Measurements from ENCODE around the gene ATF3. TPM values are rescaled to one million over a fixed set of nuclear protein-coding genes. Genes with fewer than 3 reads are reported as not detected.

ATF3 gene
- total RNA-seq, 1 donor from 2014 or later, result 34.9 TPM

DNA sequence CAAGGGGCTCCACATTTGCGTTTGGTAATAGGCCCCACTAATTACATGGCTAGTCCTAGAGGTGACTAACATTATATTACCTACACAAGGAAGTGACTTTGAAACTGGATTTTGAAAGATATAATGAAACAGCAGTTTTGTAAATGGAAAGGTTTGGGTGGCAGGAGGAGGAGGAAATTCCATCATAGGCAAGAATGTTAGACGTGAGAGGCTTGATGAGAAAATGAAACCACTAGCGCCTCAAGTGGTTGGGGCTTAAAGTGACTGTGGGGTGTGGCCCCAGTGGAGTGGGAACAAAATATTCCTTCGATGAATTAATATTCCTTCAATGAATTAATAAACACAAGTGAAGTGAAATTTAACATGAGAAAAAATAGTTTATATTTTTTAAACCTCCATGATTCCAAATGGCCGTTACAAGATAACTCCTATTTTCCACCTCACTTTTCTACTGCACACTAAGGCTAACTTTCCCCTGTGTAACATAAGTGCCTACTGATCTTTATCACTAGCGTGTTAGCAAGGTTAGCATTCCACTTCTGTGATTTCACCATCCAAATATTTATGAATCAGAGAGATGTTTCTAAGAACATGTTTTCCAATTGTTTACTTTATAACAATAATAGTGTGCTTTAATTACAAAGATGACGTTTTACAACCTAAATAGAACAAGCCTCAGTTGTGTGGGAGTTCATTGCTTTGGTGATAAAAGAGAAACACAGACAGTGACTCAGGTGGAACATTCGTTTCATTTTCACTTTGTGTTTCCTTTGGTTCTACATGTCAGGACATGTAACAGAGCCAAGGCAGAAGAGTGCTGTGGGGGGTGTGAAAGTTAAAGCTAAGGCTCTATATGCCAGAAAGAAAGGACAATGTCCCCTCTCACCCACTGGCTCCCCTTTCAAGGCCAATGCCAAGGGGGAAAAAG is 12.5 kb upstream of the ATF3 start:
- Histone ChIP-seq H3K27me3 (no peaks in the 10 kb centered on the region), H3K36me3 (no peaks in the 10 kb centered on the region), H3K27ac (peak overlapping the region; percentile 63), H3K9me3 (no peaks in the 10 kb centered on the region), H3K4me3 (no peak overlapping the region), H3K4me1 (no peaks in the 10 kb centered on the region)
- DNase-seq (ENCODE audit: extremely low spot score in 2 of 2), result peak in 1 of 2 donors; percentile 54
- TF ChIP-seq POLR2A (IDR thresholded peaks at IDR 0.05) (no peak), POLR2AphosphoS5 (IDR thresholded peaks at IDR 0.05; ENCODE audit: insufficient read depth in 1 of 2, low read depth in 1 of 2) (peak in 1 of 2 donors; percentile 88)
- intact Hi-C loops (cut with DNase I), result no loop called here

DNA sequence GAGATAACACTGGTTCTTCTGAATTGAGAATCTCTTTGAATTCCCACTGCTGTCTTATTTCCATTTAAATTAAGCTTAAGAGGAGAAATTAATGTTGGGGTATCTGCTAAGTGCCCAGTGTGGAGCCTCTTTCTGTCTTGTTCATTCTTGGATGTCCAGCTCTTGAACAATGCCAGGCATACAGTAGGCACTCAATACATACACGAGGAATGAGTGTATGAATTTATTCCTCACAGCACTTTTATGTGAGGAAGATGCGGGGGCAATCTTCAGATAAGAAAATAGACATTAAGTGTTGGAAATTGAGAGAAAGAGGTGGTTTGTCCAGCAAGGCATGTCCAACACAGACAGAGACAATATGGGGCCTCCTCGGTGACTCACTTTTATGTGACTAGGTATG is 11.8 kb upstream of the ATF3 start:
- intact Hi-C loops (cut with DNase I), result no loop called here
- no peak overlapping the region for H3K4me3 ChIP-seq
- DNase-seq (ENCODE audit: extremely low spot score in 2 of 2), result peak in 1 of 2 donors; percentile 32

DNA sequence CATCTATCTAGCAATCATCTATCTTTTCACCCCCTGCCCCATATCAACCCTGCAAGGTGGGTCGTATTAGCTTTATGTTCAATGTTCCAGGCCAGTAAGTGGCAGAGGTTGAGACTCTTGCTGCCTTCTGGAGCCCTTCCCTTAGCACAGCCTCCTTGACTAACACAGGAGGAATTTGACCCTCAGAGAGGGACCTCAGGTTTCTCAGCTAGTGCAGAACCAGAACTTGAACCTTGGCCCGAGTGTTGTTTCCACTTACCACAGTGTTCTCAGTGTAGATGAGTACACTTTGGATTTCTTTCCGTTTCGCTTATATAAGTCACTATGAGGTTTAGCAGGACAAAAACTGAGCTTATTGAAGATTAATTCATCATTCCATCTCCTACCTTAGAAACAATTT is 11.1 kb upstream of the ATF3 start:
- TF ChIP-seq POLR2A (IDR thresholded peaks at IDR 0.05), result no peak
- no peak for TF ChIP-seq POLR2AphosphoS5 (IDR thresholded peaks at IDR 0.05; ENCODE audit: insufficient read depth in 1 of 2, low read depth in 1 of 2)
- TF ChIP-seq, protein P1, sequence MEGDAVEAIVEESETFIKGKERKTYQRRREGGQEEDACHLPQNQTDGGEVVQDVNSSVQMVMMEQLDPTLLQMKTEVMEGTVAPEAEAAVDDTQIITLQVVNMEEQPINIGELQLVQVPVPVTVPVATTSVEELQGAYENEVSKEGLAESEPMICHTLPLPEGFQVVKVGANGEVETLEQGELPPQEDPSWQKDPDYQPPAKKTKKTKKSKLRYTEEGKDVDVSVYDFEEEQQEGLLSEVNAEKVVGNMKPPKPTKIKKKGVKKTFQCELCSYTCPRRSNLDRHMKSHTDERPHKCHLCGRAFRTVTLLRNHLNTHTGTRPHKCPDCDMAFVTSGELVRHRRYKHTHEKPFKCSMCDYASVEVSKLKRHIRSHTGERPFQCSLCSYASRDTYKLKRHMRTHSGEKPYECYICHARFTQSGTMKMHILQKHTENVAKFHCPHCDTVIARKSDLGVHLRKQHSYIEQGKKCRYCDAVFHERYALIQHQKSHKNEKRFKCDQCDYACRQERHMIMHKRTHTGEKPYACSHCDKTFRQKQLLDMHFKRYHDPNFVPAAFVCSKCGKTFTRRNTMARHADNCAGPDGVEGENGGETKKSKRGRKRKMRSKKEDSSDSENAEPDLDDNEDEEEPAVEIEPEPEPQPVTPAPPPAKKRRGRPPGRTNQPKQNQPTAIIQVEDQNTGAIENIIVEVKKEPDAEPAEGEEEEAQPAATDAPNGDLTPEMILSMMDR (IDR thresholded peaks at IDR 0.05), result no peak
- Histone ChIP-seq H3K4me1 (no peaks in the 10 kb centered on the region), H3K36me3 (no peaks in the 10 kb centered on the region), H3K27me3 (no peaks in the 10 kb centered on the region), H3K9me3 (no peaks in the 10 kb centered on the region), H3K4me3 (no peak overlapping the region), H3K27ac (no peak overlapping the region)
- intact Hi-C loops (cut with DNase I), result no loop called here
- DNase-seq (ENCODE audit: extremely low spot score in 2 of 2), result no peak

More for the DNA sequence above, 11.8 kb upstream of the ATF3 start:
- H3K27ac ChIP-seq, result no peak overlapping the region
- TF ChIP-seq, protein P1 (IDR thresholded peaks at IDR 0.05), result no peak
- no peak for TF ChIP-seq POLR2AphosphoS5 (IDR thresholded peaks at IDR 0.05; ENCODE audit: insufficient read depth in 1 of 2, low read depth in 1 of 2)
- TF ChIP-seq POLR2A (IDR thresholded peaks at IDR 0.05), result no peak
- no peaks in the 10 kb centered on the region for H3K9me3 ChIP-seq
- H3K4me1 ChIP-seq, result no peaks in the 10 kb centered on the region
- no peaks in the 10 kb centered on the region for H3K27me3 ChIP-seq
- no peaks in the 10 kb centered on the region for H3K36me3 ChIP-seq

DNA sequence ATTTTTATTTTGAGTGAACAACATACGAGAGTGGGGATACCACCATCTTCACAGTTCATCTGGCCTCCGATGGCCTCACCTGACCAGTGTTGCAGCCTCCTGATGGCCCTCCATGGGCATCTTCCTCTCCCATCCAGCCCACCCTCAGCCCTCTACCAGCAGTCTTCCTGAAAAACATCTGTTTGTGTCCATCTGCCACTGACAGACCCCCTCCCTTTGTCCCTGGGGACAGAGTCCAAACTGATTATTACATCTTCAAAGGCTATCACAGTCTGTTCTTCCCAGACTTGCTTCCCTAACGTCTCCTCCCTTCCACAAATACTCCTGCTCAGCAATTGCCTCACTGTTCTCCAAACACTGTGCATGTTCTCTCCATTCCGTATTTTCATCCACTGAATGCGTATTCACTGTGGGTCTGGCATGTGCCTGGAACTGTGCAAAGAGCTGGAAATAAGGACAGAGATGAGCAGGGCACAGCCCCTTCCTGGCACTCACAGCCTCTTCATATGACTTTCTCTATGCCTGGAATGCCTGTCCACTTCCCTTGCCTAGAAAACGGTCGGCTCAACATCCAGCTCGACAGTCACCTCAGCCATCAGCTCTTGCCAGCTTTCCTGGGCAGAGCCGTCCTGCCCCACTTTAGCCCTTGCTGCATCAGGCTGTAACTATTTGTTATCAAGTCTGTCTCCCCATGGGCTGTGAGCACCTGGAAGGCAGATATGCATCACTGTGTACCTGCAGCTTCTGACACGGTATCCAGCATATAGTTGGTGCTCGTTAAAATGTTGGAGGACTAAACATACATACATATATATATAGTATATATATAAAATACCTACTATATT is 8.3 kb upstream of the ATF3 start:
- Histone ChIP-seq H3K4me3 (no peak overlapping the region), H3K36me3 (no peaks in the 10 kb centered on the region), H3K27ac (no peak overlapping the region), H3K9me3 (no peaks in the 10 kb centered on the region), H3K27me3 (no peaks in the 10 kb centered on the region), H3K4me1 (no peaks in the 10 kb centered on the region)
- intact Hi-C loops (cut with DNase I), result loop anchor here (10.0 kb wide), 1 partner anchor 125 kb away; no protein-coding TSS in a partner anchor
- DNase-seq (ENCODE audit: extremely low spot score in 2 of 2), result peak in 1 of 2 donors; percentile 47
- TF ChIP-seq POLR2A (IDR thresholded peaks at IDR 0.05) (no peak), POLR2AphosphoS5 (IDR thresholded peaks at IDR 0.05; ENCODE audit: insufficient read depth in 1 of 2, low read depth in 1 of 2) (no peak)
- TF ChIP-seq, protein P1 (IDR thresholded peaks at IDR 0.05), result no peak

DNA sequence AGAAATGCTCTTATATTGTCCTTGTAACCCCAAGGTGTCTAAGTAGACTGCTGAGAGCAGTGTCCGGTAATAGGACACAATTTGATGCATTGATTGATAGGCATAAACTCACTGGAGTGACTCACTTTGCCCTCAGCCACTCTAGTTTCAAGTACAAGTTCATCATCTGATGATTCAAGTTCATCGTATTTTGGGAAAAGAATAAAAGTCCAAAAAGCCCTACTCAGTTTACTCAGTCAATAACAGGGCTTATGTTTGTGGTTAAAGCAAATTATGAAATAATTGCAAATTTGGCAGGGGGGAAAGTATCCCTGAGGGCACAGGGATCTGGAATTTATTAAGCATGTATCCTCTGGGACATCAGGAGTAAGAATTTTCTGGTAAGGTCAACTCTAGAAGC is 7.6 kb upstream of the ATF3 start:
- no peaks in the 10 kb centered on the region for H3K9me3 ChIP-seq
- intact Hi-C loops (cut with DNase I), result loop anchor here (10.0 kb wide), 1 partner anchor 126 kb away; no protein-coding TSS in a partner anchor
- TF ChIP-seq POLR2A (IDR thresholded peaks at IDR 0.05) (no peak), POLR2AphosphoS5 (IDR thresholded peaks at IDR 0.05; ENCODE audit: insufficient read depth in 1 of 2, low read depth in 1 of 2) (no peak)
- TF ChIP-seq, protein P1 (IDR thresholded peaks at IDR 0.05), result no peak
- no peaks in the 10 kb centered on the region for H3K27me3 ChIP-seq
- no peak overlapping the region for H3K27ac ChIP-seq
- H3K4me1 ChIP-seq, result peaks cover 2% of the 10 kb centered on the region
- no peak overlapping the region for H3K4me3 ChIP-seq
- no peaks in the 10 kb centered on the region for H3K36me3 ChIP-seq
- DNase-seq (ENCODE audit: extremely low spot score in 2 of 2), result no peak

Data from vagina (tissue), 2 donors.